Neural progenitor cell (in vitro differentiated cells): Measurements from ENCODE around the gene CELF5. TPM values are rescaled to one million over a fixed set of nuclear protein-coding genes. Genes with fewer than 3 reads are reported as not detected.
A peak's percentile ranks its signal among the peaks of the same experiment; 100 is the strongest.

Experiments used
- DNase-seq: peaks from one replicate; pipeline ENCODE4 v3.0.0-alpha.2; 2016; ENCODE audit warnings: low spot score
- H2AFZ ChIP-seq: fragments of 200-600 bp; sonication (generic); replicated peaks from 2 replicates; pipeline ENCODE4 v1.6.1; 2016; ENCODE audit warnings: antibody characterized with exemption
- H3F3A ChIP-seq: fragments of 200-600 bp; sonication (generic); 2 replicates; pipeline ENCODE4 v1.6.1; 2016; ENCODE audit warnings: antibody characterized with exemption, low read depth
- H3K27ac ChIP-seq: fragments of 200-600 bp; sonication (generic); 2 replicates; pipeline ENCODE4 v1.5.1; 2016; ENCODE audit warnings: mild to moderate bottlenecking
- H3K27me3 ChIP-seq: fragments of 200-600 bp; sonication (generic); 2 replicates; pipeline ENCODE4 v1.6.1; 2016; ENCODE audit warnings: mild to moderate bottlenecking, moderate library complexity
- H3K36me3 ChIP-seq: fragments of 200-600 bp; sonication (generic); 2 replicates; pipeline ENCODE4 v1.5.1; 2016
- H3K4me1 ChIP-seq: fragments of 200-600 bp; sonication (generic); 2 replicates; pipeline ENCODE4 v1.6.1; 2016; ENCODE audit warnings: mixed run types
- H3K4me2 ChIP-seq: fragments of 200-600 bp; sonication (generic); 2 replicates; pipeline ENCODE4 v1.6.1; 2016
- H3K4me3 ChIP-seq: fragments of 200-600 bp; sonication (generic); 2 replicates; pipeline ENCODE4 v1.5.1; 2016
- H3K79me2 ChIP-seq: fragments of 200-600 bp; sonication (generic); 2 replicates; pipeline ENCODE4 v1.6.1; 2016; ENCODE audit warnings: low read depth
- H3K9ac ChIP-seq: fragments of 200-600 bp; sonication (generic); 2 replicates; pipeline ENCODE4 v1.6.1; 2016
- H3K9me3 ChIP-seq: fragments of 200-600 bp; sonication (generic); 2 replicates; pipeline ENCODE4 v1.5.1; 2016; ENCODE audit warnings: low read depth
- H4K20me1 ChIP-seq: fragments of 200-600 bp; sonication (generic); 2 replicates; pipeline ENCODE4 v1.6.1; 2016; ENCODE audit warnings: low read depth
- H3K27ac Mint-ChIP-seq: 3 replicates; pipeline ENCODE4 v1.8.0; 2021; ENCODE audit warnings: mixed read lengths
- H3K27me3 Mint-ChIP-seq: 2 replicates; pipeline ENCODE4 v1.8.0; 2022; ENCODE audit warnings: low read depth, mild to moderate bottlenecking, inconsistent platforms, moderate library complexity, mixed read lengths; ENCODE audit not compliant: insufficient read depth
- H3K36me3 Mint-ChIP-seq: 3 replicates; pipeline ENCODE4 v1.8.0; 2021; ENCODE audit warnings: mixed read lengths
- H3K4me1 Mint-ChIP-seq: 3 replicates; pipeline ENCODE4 v1.8.0; 2021; ENCODE audit warnings: mixed read lengths
- H3K4me3 Mint-ChIP-seq: 3 replicates; pipeline ENCODE4 v1.8.0; 2021; ENCODE audit warnings: mild to moderate bottlenecking, moderate library complexity, mixed read lengths
- H3K9me3 Mint-ChIP-seq: 3 replicates; pipeline ENCODE4 v1.8.0; 2020; ENCODE audit warnings: mixed read lengths
- EZH2 ChIP-seq: fragments of 200-600 bp; sonication (generic); IDR thresholded peaks from 2 replicates; pipeline ENCODE4 v1.6.1; 2017; ENCODE audit warnings: antibody characterized with exemption, mild to moderate bottlenecking, moderate library complexity
- EZH2phosphoT487 ChIP-seq: fragments of 200-600 bp; sonication (generic); IDR thresholded peaks from 2 replicates; pipeline ENCODE4 v1.6.1; 2017; ENCODE audit warnings: antibody characterized with exemption
- total RNA-seq: library from RNA; depleted of rRNA; stranded (reverse); fragments of >200 nt; gene quantifications from 2 replicates; pipeline ENCODE4 v1.2.3, GENCODE V29; 2015; ENCODE audit warnings: low replicate concordance
- TF ChIP-seq, protein P1 (sequence below): fragments of 200-600 bp; sonication (generic); IDR thresholded peaks from 2 replicates; pipeline ENCODE4 v1.5.1; 2017; ENCODE audit warnings: antibody characterized with exemption, mild to moderate bottlenecking

Gene CELF5
- total RNA-seq, 1 donor from 2014 or later = 7.9 TPM

GRCh38 chr19:3266792-3267514 lies 42.5 kb downstream of the CELF5 start:
- Histone ChIP-seq H3K79me2 (no peaks in the 10 kb centered on the region), H3K4me1 (no peaks in the 10 kb centered on the region), H3K36me3 (no peaks in the 10 kb centered on the region), H3K27ac (no peak overlapping the region), H3K4me3 (no peak overlapping the region), H2AFZ (no peak overlapping the region), H3K4me2 (no peak overlapping the region), H3F3A (no peaks in the 10 kb centered on the region), H3K9me3 (no peaks in the 10 kb centered on the region), H3K9ac (no peak overlapping the region), H4K20me1 (peaks cover 33% of the 10 kb centered on the region), H3K27me3 (peaks cover 26% of the 10 kb centered on the region)
- peaks cover 4% of the 10 kb centered on the region for H3K9me3 Mint-ChIP-seq
- DNase-seq = no peak
- no peak overlapping the region for H3K4me3 Mint-ChIP-seq
- no peak overlapping the region for H3K27ac Mint-ChIP-seq
- no peak for TF ChIP-seq EZH2phosphoT487
- TF ChIP-seq EZH2 = no peak
- TF ChIP-seq, protein P1, sequence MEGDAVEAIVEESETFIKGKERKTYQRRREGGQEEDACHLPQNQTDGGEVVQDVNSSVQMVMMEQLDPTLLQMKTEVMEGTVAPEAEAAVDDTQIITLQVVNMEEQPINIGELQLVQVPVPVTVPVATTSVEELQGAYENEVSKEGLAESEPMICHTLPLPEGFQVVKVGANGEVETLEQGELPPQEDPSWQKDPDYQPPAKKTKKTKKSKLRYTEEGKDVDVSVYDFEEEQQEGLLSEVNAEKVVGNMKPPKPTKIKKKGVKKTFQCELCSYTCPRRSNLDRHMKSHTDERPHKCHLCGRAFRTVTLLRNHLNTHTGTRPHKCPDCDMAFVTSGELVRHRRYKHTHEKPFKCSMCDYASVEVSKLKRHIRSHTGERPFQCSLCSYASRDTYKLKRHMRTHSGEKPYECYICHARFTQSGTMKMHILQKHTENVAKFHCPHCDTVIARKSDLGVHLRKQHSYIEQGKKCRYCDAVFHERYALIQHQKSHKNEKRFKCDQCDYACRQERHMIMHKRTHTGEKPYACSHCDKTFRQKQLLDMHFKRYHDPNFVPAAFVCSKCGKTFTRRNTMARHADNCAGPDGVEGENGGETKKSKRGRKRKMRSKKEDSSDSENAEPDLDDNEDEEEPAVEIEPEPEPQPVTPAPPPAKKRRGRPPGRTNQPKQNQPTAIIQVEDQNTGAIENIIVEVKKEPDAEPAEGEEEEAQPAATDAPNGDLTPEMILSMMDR = no peak
- H3K36me3 Mint-ChIP-seq = no peaks in the 10 kb centered on the region
- peaks cover 18% of the 10 kb centered on the region for H3K4me1 Mint-ChIP-seq
- H3K27me3 Mint-ChIP-seq = peaks cover 12% of the 10 kb centered on the region

DNA sequence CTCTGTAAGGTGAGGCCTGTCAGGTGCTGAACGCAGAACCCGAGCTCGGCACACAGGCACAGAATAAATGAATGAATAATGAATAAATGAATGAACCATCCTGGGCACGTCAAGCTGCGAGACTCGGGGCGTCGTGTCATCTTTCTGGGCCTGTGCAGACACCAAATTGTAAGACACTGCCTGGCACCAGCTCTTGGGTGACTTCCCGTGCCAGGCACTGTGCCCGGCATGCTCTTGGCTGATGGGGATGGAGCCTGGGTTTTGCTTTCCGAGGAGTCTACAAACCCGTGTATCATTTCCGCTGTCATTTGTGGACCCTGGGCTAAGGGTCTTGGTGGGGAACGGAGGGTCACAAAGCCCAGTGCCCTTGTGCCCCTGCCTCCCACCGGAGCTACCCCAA lies 43.9 kb downstream of the CELF5 start:
- Histone ChIP-seq H3K4me2 (no peak overlapping the region), H3K9ac (no peak overlapping the region), H3K27ac (no peak overlapping the region), H3K36me3 (no peaks in the 10 kb centered on the region), H4K20me1 (peaks cover 33% of the 10 kb centered on the region), H3K27me3 (peaks cover 26% of the 10 kb centered on the region), H3F3A (no peaks in the 10 kb centered on the region), H3K79me2 (no peaks in the 10 kb centered on the region), H3K4me3 (no peak overlapping the region), H3K4me1 (no peaks in the 10 kb centered on the region), H2AFZ (no peak overlapping the region), H3K9me3 (no peaks in the 10 kb centered on the region)
- Mint-ChIP-seq H3K27ac (peak overlapping the region; percentile 25), H3K4me1 (peaks cover 18% of the 10 kb centered on the region), H3K36me3 (no peaks in the 10 kb centered on the region), H3K4me3 (no peak overlapping the region), H3K9me3 (peaks cover 6% of the 10 kb centered on the region), H3K27me3 (peaks cover 16% of the 10 kb centered on the region)
- no peak for DNase-seq
- TF ChIP-seq, protein P1 = no peak
- TF ChIP-seq EZH2 = no peak
- TF ChIP-seq EZH2phosphoT487 = no peak

DNA sequence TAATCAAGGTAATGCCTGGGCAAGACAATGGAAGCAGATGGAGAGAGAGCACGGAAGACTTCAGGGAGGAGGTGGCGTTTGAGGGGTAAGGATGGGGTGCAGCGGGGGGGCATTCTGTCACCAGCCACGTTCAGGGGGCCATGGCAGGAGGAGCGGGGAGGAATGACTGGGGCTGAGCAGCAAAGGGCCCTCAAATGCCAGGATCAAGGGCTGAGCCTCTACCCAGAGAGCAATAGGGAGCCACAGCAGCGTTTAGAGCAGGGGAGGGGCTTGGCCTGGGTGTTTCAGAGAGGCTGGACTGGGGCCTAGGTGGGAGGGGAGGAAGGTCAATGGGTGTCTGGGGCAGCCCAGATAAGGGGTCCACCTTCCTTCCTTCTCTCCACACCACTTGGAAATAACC lies 44.3 kb downstream of the CELF5 start:
- no peak for TF ChIP-seq EZH2phosphoT487
- no peak for TF ChIP-seq EZH2
- TF ChIP-seq, protein P1 = no peak
- Histone ChIP-seq H3K36me3 (no peaks in the 10 kb centered on the region), H3K4me2 (no peak overlapping the region), H3F3A (no peaks in the 10 kb centered on the region), H3K4me1 (no peaks in the 10 kb centered on the region), H3K9me3 (no peaks in the 10 kb centered on the region), H3K4me3 (no peak overlapping the region), H3K9ac (no peak overlapping the region), H4K20me1 (peaks cover 33% of the 10 kb centered on the region), H3K79me2 (no peaks in the 10 kb centered on the region), H3K27me3 (peaks cover 26% of the 10 kb centered on the region), H2AFZ (no peak overlapping the region), H3K27ac (no peak overlapping the region)
- peak overlapping the region; percentile 25 for H3K27ac Mint-ChIP-seq
- H3K36me3 Mint-ChIP-seq = no peaks in the 10 kb centered on the region
- no peak overlapping the region for H3K4me3 Mint-ChIP-seq
- H3K4me1 Mint-ChIP-seq = peaks cover 21% of the 10 kb centered on the region
- DNase-seq = no peak
- H3K27me3 Mint-ChIP-seq = peaks cover 16% of the 10 kb centered on the region
- H3K9me3 Mint-ChIP-seq = peaks cover 6% of the 10 kb centered on the region
